ENCODE data around the gene SELP. TPM values are rescaled to one million over a fixed set of nuclear protein-coding genes. Genes with fewer than 3 reads are reported as not detected.
A peak's percentile ranks its signal among the peaks of the same experiment; 100 is the strongest.

Gene SELP
- total and polyA plus RNA-seq, 2 of the 13 experiments (the other 11 are each of a cell fraction or from before 2014, with no cell fraction given) = 0.11 TPM; not detected in 1

DNA sequence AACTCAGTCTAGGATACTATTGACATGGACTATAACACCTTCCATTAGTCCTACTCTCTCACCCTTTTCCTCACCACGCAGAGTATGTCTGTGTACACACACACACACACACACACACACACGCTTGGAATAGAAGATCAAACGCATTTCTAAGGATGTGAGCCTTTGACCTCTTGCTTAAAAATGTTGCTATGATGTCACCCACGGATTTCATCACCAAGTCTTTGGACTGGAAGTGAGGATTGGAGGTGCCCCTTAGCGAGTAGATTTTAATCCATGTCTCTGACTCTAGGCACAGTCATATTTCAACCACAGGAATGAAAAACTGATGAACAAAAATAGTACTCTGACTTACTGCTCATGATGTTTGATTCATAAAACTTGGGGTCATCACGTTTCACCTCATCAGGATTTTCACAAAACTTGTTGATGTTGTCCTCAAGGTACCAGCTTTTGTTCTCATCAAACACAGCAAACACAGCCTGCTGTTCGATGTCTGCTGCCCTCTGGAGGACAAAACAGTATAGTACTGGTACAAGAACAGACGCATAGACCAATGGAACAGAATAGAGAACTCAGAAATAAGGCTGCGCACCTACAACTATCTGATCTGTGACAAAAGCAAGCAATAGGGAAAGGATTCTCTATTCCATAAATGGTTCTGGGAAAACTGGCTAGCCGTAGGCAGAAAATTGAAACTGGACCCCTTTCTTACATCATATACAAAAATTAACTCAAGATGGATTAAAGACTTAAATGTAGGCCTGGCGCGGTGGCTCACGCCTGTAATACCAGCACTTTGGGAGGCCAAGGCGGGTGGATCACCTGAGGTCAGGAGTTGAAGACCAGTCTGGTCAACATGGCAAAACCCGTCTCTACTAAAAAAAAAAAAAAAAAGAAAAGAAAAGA is 83.6 kb downstream of the SELP start (continued):
- TF ChIP-seq RERE (CRISPR knock-in tag; IDR thresholded peaks at IDR 0.05; ENCODE audit: low read depth) (no peak), USF2 (IDR thresholded peaks at IDR 0.05; ENCODE audit: low read depth, low read length) (no peak), USF2 (CRISPR knock-in tag; IDR thresholded peaks at IDR 0.05; ENCODE audit: borderline replicate concordance) (no peak), SP1 (IDR thresholded peaks at IDR 0.05) (no peak), SP1 (CRISPR knock-in tag; IDR thresholded peaks at IDR 0.05) (no peak), HNRNPH1 (optimal IDR thresholded peaks at IDR 0.05; ENCODE audit: low read depth, low read length) (no peak), FOXA1 (IDR thresholded peaks at IDR 0.05) (0 out of 2 replicates have a peak, but pooled peaks have one; percentile 26), FOXA1 (CRISPR knock-in tag; IDR thresholded peaks at IDR 0.05) (peak; percentile 28; the same call in 1 of the 2 replicates), ZBTB3 (CRISPR knock-in tag; IDR thresholded peaks at IDR 0.05; ENCODE audit: borderline replicate concordance, low read depth) (no peak), TCF7 (IDR thresholded peaks at IDR 0.05; ENCODE audit: low read depth) (peak; percentile 83), ZNF709 (CRISPR knock-in tag; IDR thresholded peaks at IDR 0.05) (no peak; the same call in 1 of the 2 replicates), ZNF556 (CRISPR knock-in tag; IDR thresholded peaks at IDR 0.05; ENCODE audit: borderline replicate concordance) (no peak), MBD4 (IDR thresholded peaks at IDR 0.05; ENCODE audit: borderline replicate concordance, low read length) (no peak), FOSL1 (CRISPR knock-in tag; IDR thresholded peaks at IDR 0.05; ENCODE audit: borderline replicate concordance) (no peak), ZNF597 (CRISPR knock-in tag; IDR thresholded peaks at IDR 0.05) (no peak)
- TF ChIP-seq, protein P1, sequence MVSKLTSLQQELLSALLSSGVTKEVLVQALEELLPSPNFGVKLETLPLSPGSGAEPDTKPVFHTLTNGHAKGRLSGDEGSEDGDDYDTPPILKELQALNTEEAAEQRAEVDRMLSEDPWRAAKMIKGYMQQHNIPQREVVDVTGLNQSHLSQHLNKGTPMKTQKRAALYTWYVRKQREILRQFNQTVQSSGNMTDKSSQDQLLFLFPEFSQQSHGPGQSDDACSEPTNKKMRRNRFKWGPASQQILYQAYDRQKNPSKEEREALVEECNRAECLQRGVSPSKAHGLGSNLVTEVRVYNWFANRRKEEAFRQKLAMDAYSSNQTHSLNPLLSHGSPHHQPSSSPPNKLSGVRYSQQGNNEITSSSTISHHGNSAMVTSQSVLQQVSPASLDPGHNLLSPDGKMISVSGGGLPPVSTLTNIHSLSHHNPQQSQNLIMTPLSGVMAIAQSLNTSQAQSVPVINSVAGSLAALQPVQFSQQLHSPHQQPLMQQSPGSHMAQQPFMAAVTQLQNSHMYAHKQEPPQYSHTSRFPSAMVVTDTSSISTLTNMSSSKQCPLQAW (CRISPR knock-in tag; IDR thresholded peaks at IDR 0.05) = 0 out of 2 replicates have a peak, but pooled peaks have one; percentile 33
- TF ChIP-seq, protein P2, sequence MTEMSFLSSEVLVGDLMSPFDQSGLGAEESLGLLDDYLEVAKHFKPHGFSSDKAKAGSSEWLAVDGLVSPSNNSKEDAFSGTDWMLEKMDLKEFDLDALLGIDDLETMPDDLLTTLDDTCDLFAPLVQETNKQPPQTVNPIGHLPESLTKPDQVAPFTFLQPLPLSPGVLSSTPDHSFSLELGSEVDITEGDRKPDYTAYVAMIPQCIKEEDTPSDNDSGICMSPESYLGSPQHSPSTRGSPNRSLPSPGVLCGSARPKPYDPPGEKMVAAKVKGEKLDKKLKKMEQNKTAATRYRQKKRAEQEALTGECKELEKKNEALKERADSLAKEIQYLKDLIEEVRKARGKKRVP (CRISPR knock-in tag; IDR thresholded peaks at IDR 0.05) = peak in 1 of 2 experiments; percentile 60; a peak in 1 of 4 replicates

Measured in HepG2 (cell line).